ENCODE results near the gene FADD.

FADD gene

GRCh38 chr11:70241709-70242108, 38.6 kb downstream of the FADD start:
- DNase-seq = no peak

- DNase-seq = no peak
These were observed 39.8 kb downstream of the FADD start for GRCh38 chr11:70242885-70243284.

- DNase-seq = no peak
These were observed 41.0 kb downstream of the FADD start for GRCh38 chr11:70243912-70244652.

- no peak for DNase-seq
These were observed 41.6 kb downstream of the FADD start for GRCh38 chr11:70244698-70245097.

GRCh38 chr11:70246196-70246595, 43.1 kb downstream of the FADD start:
- no peak for DNase-seq

GRCh38 chr11:70247042-70247709, 44.1 kb downstream of the FADD start:
- no peak for DNase-seq

GRCh38 chr11:70247710-70248072, 44.6 kb downstream of the FADD start:
- no peak for DNase-seq

- no peak for DNase-seq
These were observed 48.0 kb downstream of the FADD start for GRCh38 chr11:70250876-70251658.

GRCh38 chr11:70251659-70252321, 48.7 kb downstream of the FADD start:
- no peak for DNase-seq

- no peak for DNase-seq
These were observed 49.7 kb downstream of the FADD start for GRCh38 chr11:70252844-70253243.

- DNase-seq = no peak
These were observed 52.5 kb downstream of the FADD start for GRCh38 chr11:70255477-70256116.

Data from KG1 (cell line).